Measurements from ENCODE around the gene PCNX3.
"Not testable (repeated sequence)": the region's sequence is repeated elsewhere in the genome, so short reads cannot be mapped to it uniquely, and the experiment has no call there.

PCNX3 gene

DNA sequence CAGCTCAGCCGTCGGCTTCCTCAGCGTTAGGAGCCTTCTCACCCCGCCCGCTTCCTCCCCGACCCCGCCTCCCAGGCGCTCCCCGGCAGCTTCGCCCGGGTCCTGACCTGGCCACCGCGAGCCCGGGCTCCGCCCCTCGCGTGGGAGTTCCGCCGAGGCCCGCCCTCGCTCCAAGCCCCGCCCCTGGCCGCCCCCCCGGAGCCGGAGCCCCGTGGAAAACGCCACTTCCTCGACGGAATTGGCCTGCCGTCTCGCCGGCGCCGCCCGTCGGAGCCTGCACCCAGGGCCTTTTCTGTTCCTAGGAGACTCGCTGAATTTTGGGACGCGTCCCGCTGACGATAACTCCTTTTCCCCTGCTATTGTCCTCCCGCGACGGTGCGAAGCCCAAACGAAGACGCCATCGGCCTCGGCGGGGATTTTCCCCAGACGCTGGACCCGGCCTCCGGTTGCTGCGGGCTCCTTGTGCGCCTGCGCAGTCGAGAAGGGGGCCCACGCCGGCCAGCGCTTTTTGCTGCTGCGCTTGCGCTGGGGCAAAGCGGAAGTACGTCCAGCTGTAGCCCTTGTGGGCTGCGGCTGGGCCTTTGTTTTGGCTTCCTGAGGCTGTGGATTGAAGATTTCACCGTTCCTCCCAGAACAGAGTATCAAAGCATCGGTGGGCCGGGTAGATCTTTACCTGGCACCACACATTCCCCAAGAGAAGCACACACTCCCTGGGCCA, 37.1 kb downstream of the PCNX3 start:
- in situ Hi-C loops (cut with MboI; ENCODE audit: low sequenced_read_pairs) = no loop called here

DNA sequence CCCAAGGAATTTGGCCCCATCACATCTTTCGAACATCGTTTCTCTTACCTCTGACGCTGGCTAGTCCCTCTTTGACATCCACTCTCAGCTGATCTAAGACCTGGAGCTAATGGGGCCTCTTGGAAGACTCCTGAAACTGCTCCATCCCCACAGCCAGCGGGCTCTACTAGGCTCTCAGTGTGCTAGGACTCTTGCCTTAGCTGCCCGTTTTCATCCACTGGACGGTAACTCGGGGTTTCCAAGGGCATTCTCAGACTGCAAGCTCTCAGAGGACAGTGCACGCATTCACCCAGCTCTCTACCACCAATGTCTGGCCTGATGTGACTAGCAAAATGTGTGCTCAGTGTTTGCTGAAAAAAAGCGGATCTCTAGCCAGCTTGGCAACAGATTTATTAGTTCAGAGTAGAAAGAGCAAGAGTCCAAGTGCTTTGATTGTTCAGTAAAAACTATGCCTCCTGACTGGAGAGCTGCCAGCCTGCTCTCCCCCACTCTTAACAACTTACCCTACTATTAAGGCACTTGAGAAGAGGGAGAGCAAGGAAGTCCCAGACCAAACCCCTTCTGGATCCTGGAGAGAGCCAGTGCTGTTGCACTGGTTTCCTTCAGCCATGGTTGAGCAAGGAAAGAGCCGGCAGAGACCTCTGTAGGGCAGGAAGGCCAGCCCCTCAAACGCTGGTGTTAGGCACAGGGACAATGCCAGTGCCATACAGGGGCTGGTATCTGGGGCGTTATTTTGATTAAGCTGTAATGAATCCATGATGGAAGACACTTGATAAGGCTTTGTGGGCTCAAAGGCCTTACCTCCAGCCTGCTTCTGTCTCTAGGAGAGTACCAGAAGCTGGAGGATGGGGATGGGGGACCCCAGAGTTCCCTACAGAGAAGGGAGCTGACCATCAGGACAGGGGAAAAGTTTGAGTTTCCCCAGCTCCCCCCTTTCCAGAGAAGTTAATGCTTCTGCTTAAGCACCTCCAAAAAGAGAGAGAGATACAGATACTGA, 38.0 kb downstream of the PCNX3 start:
- in situ Hi-C loops (cut with MboI; ENCODE audit: low sequenced_read_pairs) = no loop called here

DNA sequence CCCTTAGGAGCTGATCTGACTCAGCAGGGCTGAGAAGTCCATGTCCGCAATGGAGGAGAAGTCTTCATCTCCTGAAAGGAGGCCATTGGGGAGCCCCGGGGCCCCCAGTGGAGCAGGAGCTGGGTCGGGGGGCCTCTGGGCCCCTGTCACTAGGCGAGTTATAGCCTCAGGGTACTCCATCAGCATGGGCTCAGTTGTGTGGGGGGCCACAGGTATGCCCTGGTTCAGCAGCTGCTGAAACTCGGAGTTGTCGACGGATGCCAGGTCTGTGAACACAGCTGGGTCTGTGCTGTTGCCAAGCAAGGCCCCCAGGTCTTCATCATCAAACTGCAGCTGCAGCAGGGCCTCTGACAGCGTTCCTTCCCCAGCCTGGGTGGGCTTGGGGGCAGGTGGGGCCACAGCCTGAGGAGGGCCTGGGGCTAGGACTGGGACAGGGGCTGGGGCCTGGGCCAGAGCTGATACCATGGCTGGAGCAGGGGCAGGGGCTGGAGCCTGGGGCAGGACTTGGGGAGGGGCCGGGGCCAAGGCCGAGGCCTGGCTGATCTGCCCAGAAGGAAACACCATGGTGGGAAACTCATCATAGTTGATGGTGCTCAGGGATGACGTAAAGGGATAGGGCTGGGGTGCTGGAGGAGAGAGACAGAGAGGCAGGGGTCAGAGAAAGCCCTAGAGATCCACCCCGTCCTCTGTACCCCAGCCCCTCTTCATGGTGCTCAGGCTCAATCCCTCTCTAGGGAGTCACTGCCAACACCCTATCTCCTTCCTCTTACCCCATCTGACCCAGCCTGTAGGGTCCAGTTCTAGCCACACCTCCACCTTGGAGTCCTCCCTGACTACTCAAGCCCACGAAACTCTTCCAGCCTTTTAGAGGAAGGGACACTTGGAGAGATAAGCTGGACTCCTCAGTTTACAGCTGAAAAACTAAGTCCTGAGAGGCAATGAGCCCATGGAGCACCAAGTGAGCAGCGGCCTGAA, 39.1 kb downstream of the PCNX3 start:
- in situ Hi-C loops (cut with MboI; ENCODE audit: low sequenced_read_pairs) = no loop called here

DNA sequence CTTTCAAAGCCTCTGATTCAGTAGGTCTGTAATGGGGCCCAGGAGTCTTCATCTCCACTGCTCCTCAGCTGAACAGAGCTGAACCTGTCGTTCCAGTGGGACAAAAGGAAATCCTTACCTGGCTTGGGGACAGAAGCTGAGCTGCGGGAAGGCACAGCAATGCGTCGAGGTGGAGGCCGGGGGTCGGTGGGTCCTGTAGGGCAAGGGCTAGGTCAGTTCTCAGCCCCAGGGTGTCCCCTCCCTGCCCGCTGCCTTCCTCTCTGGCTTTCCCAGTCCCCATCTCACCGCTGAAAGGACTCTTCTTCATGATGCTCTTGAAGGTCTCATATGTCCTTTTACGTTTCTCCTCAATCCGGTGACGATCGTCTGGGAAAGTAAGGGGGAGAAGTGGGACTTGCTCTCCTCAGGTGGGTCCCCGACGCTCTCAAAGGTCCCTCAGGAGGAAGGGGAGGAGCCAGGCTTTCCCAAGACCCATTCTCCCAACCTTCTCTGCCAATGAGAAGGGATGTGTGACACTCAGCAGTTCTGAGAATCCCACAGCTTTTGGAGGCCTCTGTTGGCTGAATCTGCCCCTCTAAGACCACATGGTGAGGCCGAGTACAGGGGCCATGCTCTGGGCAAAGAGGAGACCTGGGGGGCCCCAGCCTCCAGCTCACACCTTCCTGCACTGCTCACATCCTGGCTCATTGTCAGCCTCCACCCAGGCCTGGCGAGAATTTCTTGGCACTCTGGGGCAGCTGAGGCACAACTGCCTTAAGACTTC, 40.2 kb downstream of the PCNX3 start:
- in situ Hi-C loops (cut with MboI; ENCODE audit: low sequenced_read_pairs) = no loop called here

DNA sequence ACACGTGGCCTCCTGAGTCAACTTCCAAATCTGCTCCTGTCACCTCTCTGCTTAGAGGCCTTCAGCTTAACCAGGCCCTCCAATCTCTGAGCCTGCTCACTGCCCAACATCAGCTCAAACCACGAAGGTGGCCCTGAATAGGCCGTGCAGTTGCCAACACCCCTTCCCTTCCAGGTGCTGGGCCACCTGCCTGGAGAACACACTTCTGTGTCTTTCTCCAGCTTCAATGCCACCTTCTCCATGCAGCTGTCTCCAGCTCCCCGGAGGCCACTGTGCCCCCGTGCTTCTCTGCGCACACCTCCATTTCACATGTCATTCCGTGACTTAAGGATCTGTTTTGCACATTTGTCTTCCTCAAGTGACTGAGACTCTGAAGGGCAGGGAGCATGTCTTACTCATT, 41.9 kb downstream of the PCNX3 start:
- in situ Hi-C loops (cut with MboI; ENCODE audit: low sequenced_read_pairs) = no loop called here

DNA sequence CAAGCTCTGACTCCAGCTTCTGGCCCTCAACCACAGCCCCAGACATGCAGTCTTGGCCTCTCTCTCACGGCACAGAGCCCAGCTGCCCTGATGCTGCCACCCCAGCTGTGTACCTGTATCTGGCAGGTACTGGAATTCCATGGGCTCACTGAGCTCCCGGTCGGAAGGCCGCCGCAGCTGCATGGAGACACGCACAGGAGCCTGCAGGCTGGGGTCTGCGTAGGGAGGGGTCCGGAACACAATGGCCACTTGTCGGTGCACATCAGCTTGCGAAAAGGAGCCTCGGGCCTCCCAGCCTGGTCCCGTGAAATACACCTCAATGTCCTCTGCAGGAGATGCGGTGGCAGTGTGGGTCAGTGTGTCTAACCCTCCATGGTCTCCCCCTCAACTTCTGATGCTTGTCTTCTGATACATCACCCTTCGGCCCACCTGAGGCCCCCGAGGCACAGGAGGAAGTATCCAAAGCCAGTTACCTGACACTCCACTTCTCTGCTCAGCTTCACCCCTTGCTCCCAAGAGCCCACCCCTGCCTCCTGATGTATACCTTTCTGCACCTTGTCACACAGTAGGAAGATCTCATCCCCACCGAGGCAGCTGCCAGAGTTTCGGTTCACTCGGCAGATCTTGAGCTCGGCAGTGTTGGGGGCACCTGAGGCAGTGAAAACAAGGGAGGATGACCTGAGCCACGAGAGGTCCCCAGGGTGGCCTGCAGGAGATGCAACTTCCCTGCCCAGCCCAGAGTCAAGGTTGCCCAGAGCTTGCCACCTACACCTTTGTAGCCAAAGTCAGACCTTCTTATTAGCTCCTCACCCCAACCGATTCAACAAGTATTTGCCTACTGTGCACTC, 42.8 kb downstream of the PCNX3 start:
- in situ Hi-C loops (cut with MboI; ENCODE audit: low sequenced_read_pairs) = no loop called here

DNA sequence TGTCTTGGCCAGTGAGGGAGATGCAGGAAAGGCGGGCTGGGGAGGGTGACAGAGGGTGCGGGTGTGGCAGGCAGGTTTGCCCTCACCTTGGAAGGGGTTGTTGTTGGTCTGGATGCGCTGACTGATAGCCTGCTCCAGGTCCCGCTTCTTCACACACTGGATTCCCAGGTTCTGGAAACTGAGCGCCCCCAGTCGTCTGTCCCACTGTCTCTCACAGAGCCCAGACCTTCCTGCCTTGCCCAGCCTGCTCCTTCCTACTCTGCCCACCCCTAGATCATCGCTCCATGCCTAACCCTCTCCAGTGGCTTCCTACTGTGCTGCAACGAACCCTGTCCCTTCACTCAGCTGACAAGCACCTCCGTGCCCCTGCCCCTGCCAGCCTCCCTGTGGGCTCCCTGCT, 44.5 kb downstream of the PCNX3 start:
- in situ Hi-C loops (cut with MboI; ENCODE audit: low sequenced_read_pairs) = no loop called here

DNA sequence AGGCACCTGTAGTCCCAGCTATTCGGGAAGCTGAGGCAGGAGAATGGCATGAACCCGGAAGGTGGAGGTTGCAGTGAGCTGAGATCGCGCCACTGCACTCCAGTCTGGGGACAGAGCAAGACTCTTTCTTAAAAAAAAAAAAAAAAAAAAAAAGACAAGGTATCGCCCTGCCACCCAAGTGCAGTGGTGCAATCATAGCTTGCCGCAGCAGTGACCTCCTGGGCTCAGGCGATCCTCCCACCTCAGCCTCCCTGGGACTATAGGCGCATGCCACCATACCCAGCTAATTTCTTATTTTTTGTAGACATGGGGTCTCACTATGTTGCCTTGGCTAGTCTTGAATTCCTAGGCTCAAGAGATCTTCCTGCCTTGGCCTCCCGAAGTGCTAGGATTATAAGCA, 45.3 kb downstream of the PCNX3 start:
- in situ Hi-C loops (cut with MboI; ENCODE audit: low sequenced_read_pairs) = not testable (repeated sequence)

DNA sequence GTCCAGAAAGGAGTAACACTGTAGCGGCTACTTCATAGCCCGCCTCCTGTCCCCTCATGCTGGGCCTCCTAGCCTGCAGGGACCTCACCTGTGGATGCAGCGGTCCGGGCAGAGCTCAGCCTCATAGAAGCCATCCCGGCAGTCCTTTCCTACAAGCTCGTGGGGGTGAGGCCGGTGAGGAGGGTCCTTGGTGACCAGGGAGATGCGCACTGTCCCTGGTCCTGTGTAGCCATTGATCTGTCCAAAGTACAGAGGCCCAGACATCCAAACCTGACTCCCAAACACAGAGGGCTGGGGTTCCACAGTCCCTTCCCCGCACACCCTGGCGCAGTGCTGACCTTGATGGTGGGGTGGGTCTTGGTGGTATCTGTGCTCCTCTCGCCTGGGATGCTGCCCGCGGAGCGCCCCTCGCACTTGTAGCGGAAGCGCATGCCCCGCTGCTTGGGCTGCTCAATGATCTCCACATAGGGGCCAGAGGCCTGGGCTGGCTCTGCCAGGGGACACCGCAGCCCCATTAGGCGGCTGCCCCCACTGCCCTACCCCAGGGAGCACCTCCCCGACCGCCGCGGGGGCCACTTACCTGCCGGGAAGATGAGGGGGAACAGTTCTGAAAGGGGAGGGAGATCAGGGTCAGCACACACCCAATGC, 46.1 kb downstream of the PCNX3 start:
- in situ Hi-C loops (cut with MboI; ENCODE audit: low sequenced_read_pairs) = no loop called here

DNA sequence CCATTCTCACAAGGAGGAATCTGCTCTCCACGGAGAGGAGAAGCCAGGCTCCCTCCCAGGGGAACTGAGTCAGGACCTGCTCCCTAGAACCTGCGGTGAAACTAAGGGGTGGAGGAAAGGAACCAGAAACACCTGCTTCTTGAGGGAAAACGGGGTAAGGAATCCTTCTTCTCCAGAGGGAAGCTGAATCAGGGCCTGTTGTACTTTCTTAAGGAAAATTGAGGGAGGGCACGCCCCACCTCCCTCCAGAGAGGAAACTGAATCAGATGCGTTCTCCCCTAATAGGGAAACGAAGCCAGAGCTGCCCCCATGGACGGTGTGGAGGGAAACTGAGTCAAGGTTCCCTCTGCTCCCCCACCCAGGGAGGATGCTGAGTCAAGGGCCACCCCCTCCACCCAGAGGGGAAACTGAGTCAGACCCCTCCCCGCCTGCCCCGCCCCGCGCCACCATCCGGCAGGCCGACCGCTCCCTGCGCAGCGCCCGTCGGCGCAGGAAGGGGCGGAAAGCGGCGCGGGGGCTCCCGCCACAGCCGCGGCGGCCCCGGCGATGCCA, 46.7 kb downstream of the PCNX3 start:
- in situ Hi-C loops (cut with MboI; ENCODE audit: low sequenced_read_pairs) = no loop called here

DNA sequence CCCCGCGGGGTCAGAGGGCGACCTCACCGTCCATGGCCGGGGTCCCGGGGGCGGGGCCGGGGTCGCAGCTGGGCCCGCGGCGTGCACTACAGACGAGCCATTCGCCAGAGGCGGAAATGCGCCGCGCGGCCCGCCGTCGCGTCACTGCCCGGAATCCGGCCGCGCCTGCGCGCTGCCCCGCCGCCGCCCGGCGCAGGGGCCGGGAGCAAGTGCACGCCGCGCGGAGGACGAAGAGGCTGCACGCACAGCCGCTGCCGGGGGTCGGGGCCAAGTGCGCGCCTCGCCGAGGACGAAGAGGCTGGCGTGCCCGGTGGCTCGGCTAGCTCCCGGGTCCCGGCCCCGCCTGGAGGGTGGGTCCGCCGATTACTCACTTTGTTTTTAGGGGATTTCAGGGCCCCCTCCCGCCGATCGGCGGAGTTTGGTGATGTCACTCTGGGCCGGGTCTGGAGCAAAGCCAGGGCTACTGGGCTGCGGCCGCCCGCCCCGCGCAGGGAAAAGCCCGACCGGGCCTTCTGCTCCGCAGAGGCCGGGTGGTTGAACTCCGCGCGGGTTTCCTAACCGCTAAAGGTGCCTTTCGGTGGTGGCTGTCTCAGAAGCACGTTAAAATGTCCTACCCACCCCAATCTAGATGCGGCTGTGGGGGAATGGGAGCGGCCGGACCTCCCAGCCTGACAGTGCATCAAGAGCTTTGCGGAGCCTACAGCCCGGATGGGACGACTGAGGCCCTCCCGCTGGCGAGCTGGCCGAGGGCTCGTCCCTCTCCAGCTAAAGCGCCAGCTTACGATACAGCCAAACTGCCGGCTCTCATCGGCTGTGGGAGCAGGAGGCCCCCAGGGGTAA, 47.4 kb downstream of the PCNX3 start, which contains the start of gene RELA:
RELA (minus strand) TSS at position 118 of the 840 bp plus-strand sequence; CDS start at position 34, 84 bp downstream.
- in situ Hi-C loops (cut with MboI; ENCODE audit: low sequenced_read_pairs) = no loop called here

DNA sequence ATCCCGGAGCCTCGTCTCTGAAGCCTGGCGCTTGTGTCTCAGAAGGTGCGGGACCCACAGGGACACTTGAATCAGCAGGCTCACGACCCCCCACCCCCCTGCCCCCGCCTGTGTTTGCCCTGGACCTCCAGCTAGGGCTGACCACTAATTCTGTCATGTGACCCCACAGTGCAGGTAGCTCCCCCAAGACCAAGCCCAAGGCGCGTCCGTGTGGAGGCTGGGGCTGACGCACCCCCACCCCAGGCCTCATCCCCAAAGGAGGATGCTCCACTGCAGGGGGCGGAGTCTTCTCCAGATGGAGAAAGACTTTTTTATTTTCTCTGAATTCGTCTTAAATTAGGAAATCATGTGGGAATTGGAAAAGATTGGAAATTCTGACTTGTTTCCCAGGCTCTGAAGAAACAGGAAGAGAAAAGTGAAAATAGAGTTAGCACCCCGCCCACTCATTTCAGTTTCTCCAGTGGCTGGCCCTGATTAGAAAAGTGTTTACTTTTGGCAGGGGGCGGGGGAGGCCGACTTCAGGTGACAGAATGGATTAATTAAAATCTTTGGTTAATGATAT, 48.1 kb downstream of the PCNX3 start:
- in situ Hi-C loops (cut with MboI; ENCODE audit: low sequenced_read_pairs) = no loop called here

DNA sequence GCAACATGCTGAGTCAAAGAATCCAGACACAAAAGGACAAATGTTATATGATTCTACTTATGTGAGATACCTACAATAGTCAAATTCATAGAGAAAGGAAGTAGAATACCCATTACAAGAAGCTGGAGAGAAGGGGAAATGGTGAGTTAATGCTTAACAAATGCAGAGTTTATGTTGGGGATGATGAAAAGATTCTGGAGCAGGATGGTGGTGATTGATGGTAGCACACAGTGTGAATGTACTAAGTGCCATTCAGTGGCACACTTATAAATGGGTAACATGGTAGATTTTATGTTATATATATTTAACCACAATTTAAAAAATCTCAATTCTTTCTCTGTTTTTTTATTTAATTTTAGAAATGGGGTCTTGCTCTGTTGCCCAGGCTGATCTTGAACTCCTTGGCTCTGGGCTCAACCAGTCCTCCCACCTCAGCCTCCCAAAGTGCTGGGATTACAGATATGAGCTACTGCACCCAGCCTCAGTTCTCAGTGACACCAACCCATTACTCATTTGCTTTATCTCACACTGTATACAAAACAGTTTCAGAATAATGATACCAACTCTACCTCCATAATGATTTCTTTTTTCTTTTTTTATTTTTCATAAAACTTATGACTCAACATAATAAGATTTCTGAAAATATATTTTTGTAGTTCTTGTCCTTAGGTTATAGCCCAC, 56.7 kb downstream of the PCNX3 start:
- in situ Hi-C loops (cut with MboI; ENCODE audit: low sequenced_read_pairs) = no loop called here

DNA sequence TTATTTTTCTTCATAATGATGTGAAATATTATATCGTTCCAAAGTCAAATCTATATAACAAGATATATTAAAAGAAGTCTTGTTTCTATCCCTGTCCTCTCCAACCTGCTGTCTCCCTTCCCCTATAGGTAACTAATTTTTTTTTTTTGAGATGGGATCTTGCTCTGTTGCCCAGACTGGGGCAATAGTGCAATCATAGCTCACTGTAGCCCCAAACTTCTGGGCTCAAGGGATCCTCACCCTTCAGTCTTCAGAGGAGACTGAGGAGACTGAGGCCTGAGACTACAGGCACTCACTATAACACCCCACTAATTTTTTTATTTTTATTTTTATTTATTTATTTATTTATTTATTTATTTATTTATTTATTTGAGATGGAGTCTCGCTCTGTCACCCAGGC, 57.4 kb downstream of the PCNX3 start:
- in situ Hi-C loops (cut with MboI; ENCODE audit: low sequenced_read_pairs) = no loop called here

DNA sequence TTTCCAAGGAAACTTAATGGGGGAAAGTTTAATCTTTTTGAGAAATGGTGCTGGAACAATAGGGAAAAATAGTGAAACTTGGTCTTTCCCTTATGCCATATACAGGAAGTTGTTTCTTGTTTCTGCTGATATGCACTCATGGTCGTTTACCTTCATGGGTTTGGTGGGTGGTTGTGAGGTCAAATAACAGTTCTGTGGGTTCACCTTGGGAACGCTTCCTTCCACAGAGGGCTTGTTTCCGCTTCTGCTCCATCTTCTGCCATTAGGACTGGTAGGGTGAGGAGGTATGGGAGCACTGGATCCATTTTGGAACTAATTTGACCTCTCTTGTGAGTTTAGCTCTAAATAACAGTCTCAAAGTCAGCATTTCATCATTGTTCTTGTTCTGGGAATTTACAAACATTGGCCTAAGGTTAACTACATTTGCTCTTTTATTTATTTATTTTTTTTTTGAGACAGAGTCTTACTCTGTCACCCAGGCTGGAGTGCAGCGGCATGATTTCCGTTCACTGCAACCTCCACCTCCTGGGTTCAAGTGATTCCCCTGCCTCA, 64.7 kb downstream of the PCNX3 start:
- in situ Hi-C loops (cut with MboI; ENCODE audit: low sequenced_read_pairs) = no loop called here

DNA sequence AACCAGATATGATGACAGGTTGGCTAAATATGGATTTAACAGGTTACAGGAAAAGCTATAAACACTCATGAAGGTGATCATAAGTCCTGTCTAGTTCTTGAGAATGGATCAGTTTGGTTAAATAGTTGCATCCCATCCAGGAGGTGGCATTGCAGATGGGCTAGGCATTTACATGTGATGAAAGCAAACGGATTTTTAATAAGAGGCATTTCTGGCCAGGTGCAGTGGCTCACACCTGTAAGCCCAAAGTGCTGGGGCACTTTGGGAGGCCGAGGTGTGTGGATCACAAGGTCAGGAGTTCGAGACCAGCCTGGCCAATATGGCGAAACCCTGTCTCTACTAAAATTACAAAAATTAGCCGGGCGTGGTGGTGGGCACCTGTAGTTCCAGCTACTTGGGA, 67.9 kb downstream of the PCNX3 start:
- in situ Hi-C loops (cut with MboI; ENCODE audit: low sequenced_read_pairs) = not testable (repeated sequence)
